Body of pancreas (tissue), 4 donors: ENCODE measurements around the gene LDLRAD4. TPM values are rescaled to one million over a fixed set of nuclear protein-coding genes. Genes with fewer than 3 reads are reported as not detected.

Experiments used
- ATAC-seq: fragments of 150-250 bp; one replicate; pipeline ENCODE4 v1.9.1; 2016
- DNase-seq, 4 donors: peaks; one replicate each; pipeline ENCODE4 v3.0.0-alpha.2; 2019
- H3K27ac ChIP-seq, 4 donors: fragments of 200-600 bp; sonication (generic); 1 replicate in 3 of 4; 2 replicates in 1 of 4; pipeline versions ENCODE4 v1.5.1 to v1.6.1; 2016 to 2019; ENCODE audit warnings: mild to moderate bottlenecking in 1 of 4, mixed read lengths in 1 of 4, moderate library complexity in 1 of 4
- H3K27me3 ChIP-seq, 2 donors: fragments of 200-600 bp; sonication (generic); one replicate each; pipeline ENCODE4 v1.6.0; 2016; ENCODE audit warnings: mild to moderate bottlenecking in 1 of 2
- H3K36me3 ChIP-seq, 2 donors: fragments of 200-600 bp; sonication (generic); replicated peaks in 1 of 2; 2 replicates each; pipeline ENCODE4 v1.5.1; 2016; ENCODE audit warnings: low read depth in 2 of 2; ENCODE audit not compliant: insufficient read depth in 1 of 2
- H3K4me1 ChIP-seq: fragments of 200-600 bp; sonication (generic); one replicate; pipeline ENCODE4 v1.6.0; 2016
- H3K4me3 ChIP-seq, 2 donors: fragments of 200-600 bp; sonication (generic); 1 replicate in 1 of 2; 2 replicates in 1 of 2; pipeline ENCODE4 v1.5.1; 2016 to 2019
- H3K9me3 ChIP-seq, 3 donors: fragments of 200-600 bp; sonication (generic); 1 replicate in 2 of 3; 2 replicates in 1 of 3; pipeline ENCODE4 v1.5.1; 2016
- POLR2A ChIP-seq, 3 donors: fragments of 450-650 bp; IDR thresholded peaks; one replicate each; pipeline ENCODE4 v1.6.1; 2016; ENCODE audit warnings: antibody characterized with exemption in 3 of 3, mild to moderate bottlenecking in 2 of 3
- WGBS, 2 donors: methylation state at CpG; one replicate each; pipeline ENCODE4 v1.1.5; 2017; 5-methylcytosine and 5-hydroxymethylcytosine counted together
- intact Hi-C: fragments of 100-400 bp; cut with DNase I; formaldehyde crosslinking; loops from one replicate; pipeline ENCODE4 v1.15.1; 2023
- total RNA-seq, 2 donors: library from RNA; depleted of rRNA; stranded (reverse); fragments of >200 nt; gene quantifications; one replicate each; pipeline ENCODE4 v1.1.0, GENCODE V29; 2016
- TF ChIP-seq, protein P1 (sequence below), 7 experiments: fragments of 450-650 bp in 4 of 7; fragments of 200-600 bp in 3 of 7; sonication (generic) in 3 of 7; IDR thresholded peaks; one replicate each; pipeline ENCODE4 v1.5.1; 2016 to 2019; ENCODE audit warnings: antibody characterized with exemption in 7 of 7

The LDLRAD4 gene
- total RNA-seq, 2 donors from 2014 or later, result 8.6 to 35.9 TPM

DNA sequence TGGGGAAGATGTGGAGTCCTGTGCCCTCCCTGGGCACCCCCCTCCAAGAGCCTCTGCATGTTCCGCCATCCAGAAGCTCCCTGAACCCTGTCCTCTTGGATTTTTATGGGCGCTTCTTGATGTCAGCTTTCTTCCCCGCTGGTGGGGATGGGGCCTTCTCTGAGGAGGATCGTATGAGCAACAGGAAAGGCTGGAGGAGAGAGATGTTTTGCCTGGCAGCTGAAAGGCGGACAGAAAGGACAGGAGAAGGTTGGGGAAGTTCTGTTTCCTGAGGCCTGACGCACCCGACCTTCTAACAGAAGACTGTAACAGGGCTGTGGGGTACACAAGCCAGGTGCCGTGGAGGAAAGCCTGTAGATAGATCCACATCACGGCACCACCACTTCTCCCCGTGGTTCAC is 238.8 kb downstream of the LDLRAD4 start:
- H3K27ac ChIP-seq, result no peak overlapping the region
- DNase-seq (no peak), ATAC-seq (no peak)
- no peaks in the 10 kb centered on the region for H3K4me1 ChIP-seq
- H3K9me3 ChIP-seq, result no peaks in the 10 kb centered on the region
- no peak for TF ChIP-seq POLR2A (IDR thresholded peaks at IDR 0.05)
- TF ChIP-seq, protein P1, sequence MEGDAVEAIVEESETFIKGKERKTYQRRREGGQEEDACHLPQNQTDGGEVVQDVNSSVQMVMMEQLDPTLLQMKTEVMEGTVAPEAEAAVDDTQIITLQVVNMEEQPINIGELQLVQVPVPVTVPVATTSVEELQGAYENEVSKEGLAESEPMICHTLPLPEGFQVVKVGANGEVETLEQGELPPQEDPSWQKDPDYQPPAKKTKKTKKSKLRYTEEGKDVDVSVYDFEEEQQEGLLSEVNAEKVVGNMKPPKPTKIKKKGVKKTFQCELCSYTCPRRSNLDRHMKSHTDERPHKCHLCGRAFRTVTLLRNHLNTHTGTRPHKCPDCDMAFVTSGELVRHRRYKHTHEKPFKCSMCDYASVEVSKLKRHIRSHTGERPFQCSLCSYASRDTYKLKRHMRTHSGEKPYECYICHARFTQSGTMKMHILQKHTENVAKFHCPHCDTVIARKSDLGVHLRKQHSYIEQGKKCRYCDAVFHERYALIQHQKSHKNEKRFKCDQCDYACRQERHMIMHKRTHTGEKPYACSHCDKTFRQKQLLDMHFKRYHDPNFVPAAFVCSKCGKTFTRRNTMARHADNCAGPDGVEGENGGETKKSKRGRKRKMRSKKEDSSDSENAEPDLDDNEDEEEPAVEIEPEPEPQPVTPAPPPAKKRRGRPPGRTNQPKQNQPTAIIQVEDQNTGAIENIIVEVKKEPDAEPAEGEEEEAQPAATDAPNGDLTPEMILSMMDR (IDR thresholded peaks at IDR 0.05), result no peak
- intact Hi-C loops, result no loop called here
- H3K4me3 ChIP-seq, result no peak overlapping the region
- H3K36me3 ChIP-seq, result no peaks in the 10 kb centered on the region
- 63 to 83% methylated on average over 9 to 10 of the region's 10 CpGs for WGBS, 2 donors
- H3K27me3 ChIP-seq, result no peaks in the 10 kb centered on the region

DNA sequence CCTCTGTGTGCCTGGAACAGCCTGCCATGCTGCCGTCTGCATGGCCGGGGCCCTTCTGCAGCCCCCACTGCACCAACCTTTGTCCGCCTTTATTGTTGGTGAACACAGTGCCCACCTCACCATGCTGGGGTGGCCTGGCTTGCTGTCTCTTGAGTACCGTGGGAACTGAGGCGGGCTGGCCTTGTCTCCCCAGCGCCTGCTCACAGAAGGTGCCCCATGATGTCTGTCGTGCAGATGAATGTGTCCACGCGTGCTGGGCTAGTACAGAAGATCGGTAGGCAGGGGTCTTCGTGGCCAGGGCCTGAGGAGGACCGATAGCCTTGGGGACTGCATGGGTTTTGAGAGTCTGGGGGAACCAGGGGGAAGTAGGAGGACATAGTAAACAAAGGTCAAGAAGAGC is 242.4 kb downstream of the LDLRAD4 start:
- H3K9me3 ChIP-seq, result no peaks in the 10 kb centered on the region
- H3K36me3 ChIP-seq, result no peaks in the 10 kb centered on the region
- no peak for TF ChIP-seq POLR2A (IDR thresholded peaks at IDR 0.05)
- TF ChIP-seq, protein P1 (IDR thresholded peaks at IDR 0.05), result no peak
- no peaks in the 10 kb centered on the region for H3K4me1 ChIP-seq
- no peak overlapping the region for H3K4me3 ChIP-seq
- H3K27ac ChIP-seq, result no peak overlapping the region
- no peak for ATAC-seq
- intact Hi-C loops, result no loop called here
- no peak for DNase-seq
- WGBS, 2 donors, result 81 to 84% methylated on average over 12 of the region's 12 CpGs
- H3K27me3 ChIP-seq, result no peaks in the 10 kb centered on the region

DNA sequence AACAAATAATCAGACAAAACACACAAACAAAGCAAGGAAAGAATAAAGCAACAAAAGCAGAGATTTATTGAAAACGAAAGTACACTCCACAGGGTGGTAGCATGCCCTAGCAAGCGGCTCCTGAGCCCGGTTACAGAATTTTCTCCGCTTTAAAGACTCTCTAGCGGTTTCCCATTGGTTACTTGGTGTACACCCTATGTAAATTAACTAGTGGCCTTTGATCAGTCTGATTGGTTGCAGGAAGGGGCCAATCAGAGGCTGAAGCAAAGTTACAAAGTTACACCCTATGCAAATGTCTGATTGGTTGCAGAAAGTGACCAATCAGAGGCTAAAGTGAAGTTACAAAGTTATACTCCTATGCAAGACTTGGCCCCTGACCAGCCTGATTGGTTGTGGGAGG is 242.9 kb downstream of the LDLRAD4 start:
- Histone ChIP-seq H3K27me3 (no peaks in the 10 kb centered on the region), H3K9me3 (no peaks in the 10 kb centered on the region), H3K4me1 (no peaks in the 10 kb centered on the region), H3K4me3 (no peak overlapping the region), H3K36me3 (no peaks in the 10 kb centered on the region), H3K27ac (no peak overlapping the region)
- DNase-seq (no peak), ATAC-seq (no peak)
- intact Hi-C loops, result no loop called here
- no peak for TF ChIP-seq POLR2A (IDR thresholded peaks at IDR 0.05)
- TF ChIP-seq, protein P1 (IDR thresholded peaks at IDR 0.05), result no peak
- 88 to 89% methylated on average over 5 of the region's 5 CpGs for WGBS, 2 donors

DNA sequence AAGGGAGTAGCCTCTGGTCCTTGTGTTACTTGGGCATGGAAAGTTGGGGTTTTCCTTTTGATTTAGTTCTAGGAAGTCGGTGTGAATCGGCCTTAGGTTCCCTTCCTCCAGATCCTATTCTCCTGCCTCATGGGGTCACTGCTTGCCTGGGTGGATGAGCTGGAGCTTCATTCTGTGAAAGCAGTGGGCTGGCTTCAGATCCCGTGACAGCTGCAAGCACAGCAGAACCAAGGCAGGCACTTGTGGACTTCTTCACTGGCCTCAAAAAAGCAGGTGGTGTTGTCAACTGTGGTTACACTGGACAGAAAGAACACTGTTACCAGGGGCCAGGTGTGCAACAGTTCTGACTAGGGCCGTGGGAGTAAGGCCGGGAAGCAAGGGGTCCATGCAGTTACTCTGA is 243.4 kb downstream of the LDLRAD4 start:
- Histone ChIP-seq H3K4me3 (no peak overlapping the region), H3K36me3 (no peaks in the 10 kb centered on the region), H3K4me1 (no peaks in the 10 kb centered on the region), H3K9me3 (no peaks in the 10 kb centered on the region), H3K27ac (no peak overlapping the region), H3K27me3 (no peaks in the 10 kb centered on the region)
- WGBS, 2 donors, result 82 to 85% methylated on average over 5 of the region's 5 CpGs
- intact Hi-C loops, result no loop called here
- no peak for TF ChIP-seq POLR2A (IDR thresholded peaks at IDR 0.05)
- TF ChIP-seq, protein P1 (IDR thresholded peaks at IDR 0.05), result no peak
- no peak for DNase-seq
- no peak for ATAC-seq

DNA sequence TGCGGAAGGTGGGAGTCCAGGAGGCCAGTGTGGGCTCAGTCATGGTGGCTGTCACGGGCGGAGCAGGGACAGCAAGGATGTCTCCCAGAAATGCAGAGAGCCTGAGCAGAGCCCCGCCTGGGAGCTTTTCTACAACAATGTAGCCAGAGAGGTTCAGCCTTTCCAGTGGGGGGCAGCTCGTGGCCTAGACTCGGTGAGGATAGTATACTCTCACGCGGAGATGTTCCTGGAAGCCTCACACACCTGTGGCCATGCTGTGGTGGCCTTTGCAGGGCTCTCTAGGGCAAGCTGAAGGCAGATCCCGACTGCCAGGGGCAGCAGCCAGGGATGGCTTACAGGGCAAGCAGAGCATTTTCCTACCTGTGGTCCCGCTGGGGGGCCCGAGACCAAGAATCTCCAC is 244.1 kb downstream of the LDLRAD4 start:
- DNase-seq, result no peak
- Histone ChIP-seq H3K27me3 (no peaks in the 10 kb centered on the region), H3K4me3 (no peak overlapping the region), H3K27ac (no peak overlapping the region), H3K36me3 (no peaks in the 10 kb centered on the region), H3K4me1 (no peaks in the 10 kb centered on the region), H3K9me3 (no peaks in the 10 kb centered on the region)
- no peak for ATAC-seq
- 81 to 86% methylated on average over 3 to 9 of the region's 11 CpGs for WGBS, 2 donors
- TF ChIP-seq POLR2A (IDR thresholded peaks at IDR 0.05), result no peak
- TF ChIP-seq, protein P1 (IDR thresholded peaks at IDR 0.05), result no peak
- intact Hi-C loops, result no loop called here
